GOT3 (cell line): ENCODE data around the gene PFAS.
"Not testable (repeated sequence)": the region's sequence is repeated elsewhere in the genome, so short reads cannot be mapped to it uniquely, and the experiment has no call there.

Experiments
- DNase-seq: peaks from one replicate; lab custom pipeline; 2025; ENCODE audit warnings: mixed read lengths; lab: John Stamatoyannopoulos, UW

Gene PFAS

GRCh38 chr17:8227238-8227581, 21.9 kb upstream of the PFAS start:
- DNase-seq: no peak

DNA sequence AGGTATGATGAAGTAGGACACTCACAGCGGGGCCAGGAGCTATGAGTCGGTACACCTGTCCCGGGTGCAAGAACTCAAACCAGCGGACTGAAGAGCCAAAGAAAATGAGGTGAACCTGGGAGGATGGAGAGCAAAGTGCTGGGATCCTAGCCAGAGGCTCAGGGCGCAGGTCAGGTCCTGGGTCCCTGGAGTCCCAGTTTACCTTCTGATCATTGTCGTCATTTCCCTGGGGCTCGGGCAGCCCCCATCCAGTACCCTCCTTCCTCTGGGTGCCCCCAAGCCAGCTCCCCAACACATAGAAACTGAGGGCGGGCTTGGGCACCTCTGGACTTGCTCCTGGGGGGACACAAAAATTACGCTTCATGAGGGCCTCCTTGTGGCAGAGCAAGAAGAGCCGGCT, 17.4 kb upstream of the PFAS start:
- DNase-seq: no peak

GRCh38 chr17:8234361-8235270, 14.5 kb upstream of the PFAS start:
- DNase-seq: no peak

DNA sequence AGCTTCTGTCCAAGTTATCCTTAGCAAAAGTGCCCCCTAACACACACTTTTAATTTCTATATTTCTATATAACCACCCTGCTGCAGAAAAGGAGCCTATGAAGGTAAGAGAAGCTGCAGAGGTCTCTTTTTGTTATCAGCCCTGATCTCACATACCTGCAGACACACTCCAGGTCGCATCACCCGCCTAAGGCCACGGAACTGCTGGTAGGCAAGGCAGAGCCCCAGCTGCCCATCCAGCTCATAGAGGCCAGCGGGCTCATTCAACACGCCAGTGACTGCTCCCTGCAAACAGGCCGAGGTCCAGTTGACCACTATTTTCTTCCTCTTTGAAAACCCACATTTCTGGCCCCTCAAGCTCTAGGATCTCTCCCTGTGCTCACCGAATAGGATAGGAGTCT, 13.4 kb upstream of the PFAS start:
- no peak for DNase-seq

DNA sequence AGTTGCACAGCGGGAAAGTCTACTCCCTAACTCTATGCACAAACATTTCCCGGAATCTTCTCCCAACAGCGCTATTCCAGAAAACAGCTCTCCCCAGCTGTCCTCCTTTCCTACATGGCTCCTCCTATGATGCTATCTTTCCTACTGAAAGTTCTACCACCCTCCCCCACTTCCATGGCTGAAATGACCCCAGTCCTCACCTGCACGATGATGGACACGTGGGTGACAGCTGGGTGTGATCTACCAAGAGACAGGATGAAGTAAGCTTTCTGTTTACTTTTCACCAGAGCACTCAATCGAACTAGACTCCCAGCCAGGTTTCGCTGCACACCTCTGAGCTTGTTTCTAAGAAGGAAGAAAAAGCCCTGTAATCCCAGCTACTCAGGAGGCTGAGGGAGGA, 11.9 kb upstream of the PFAS start:
- no peak for DNase-seq

GRCh38 chr17:8237886-8238285, 11.2 kb upstream of the PFAS start:
- DNase-seq: no peak

GRCh38 chr17:8243827-8244226, 5.3 kb upstream of the PFAS start:
- DNase-seq: no peak

DNA sequence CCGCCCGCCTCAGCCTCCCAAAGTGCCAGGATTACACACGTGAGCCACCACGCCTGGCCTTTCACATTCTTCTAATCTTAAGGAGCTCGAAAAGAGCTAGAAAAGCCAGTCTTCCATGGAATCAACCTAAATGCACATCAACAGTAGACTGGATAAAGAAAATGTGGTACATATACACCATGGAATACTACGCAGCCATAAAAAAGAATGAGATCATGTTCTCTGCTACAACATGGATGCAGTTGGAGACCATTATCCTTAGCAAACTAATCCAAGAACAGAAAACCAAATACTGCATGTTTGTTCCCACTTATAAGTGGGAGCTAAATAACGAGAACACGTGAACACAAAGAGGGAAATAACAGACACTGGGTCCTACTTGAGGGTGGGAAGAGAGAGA, 4.3 kb upstream of the PFAS start:
- DNase-seq: no peak

DNA sequence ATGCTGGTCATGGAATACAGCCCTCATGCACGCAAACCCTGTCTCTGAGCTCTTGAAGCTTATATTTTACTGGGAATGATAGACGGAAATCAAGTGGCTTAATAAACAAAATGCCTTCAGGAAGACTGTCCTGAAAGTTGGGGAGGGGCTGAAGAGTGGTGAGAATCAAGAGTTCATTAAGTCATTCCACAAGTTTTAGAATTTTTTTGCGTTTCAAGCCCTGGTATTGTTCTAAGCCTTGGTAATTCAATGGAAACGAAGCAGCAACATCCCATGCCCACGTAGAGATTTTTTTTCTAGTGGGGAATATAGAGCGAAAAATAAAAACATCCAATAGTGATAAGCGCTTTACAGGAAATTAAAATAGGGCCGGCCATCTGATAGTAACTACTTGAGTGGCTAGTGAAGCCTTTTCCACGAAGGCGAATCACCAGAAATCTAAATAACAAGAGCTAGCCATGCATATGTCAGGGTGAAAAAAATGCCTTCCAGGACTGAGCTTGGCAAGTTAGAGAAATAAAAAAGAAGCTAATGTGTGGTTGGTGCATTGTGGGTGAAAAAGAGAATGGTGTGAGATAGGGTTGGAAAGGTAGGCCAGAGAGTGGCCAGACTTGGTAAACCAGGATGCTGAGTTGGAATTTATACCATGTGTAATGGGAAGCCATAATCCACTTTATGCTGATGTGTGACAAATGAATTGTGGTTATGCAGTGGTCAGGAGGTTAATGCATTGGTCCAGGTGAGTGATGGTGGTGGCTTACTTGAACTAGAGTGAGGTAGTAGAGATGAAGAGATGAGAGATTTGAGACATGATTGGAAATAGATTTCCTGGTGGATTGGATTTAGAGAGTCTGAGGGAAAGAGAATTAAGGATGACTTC, 772 bp downstream of the PFAS start:
- no peak for DNase-seq

DNA sequence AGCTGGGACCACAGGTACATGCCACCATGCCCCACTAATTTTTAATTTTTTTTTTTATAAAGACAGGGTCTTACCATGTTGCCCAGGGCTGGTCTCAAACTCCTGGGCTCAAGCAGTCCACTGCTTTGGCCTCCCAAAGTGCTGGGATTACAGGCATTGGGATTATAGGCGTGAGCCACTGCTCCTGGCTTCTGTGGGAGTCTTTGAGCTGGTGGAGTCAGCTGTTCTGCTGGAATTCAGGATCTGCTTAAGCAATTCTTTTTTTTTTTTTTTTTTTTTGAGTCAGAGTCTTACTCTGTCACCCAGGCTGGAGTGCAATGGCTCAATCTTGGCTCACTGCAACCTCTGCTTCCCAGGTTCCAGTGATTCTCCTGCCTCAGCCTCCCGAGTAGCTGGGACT, 2.3 kb downstream of the PFAS start:
- not testable (repeated sequence) for DNase-seq

DNA sequence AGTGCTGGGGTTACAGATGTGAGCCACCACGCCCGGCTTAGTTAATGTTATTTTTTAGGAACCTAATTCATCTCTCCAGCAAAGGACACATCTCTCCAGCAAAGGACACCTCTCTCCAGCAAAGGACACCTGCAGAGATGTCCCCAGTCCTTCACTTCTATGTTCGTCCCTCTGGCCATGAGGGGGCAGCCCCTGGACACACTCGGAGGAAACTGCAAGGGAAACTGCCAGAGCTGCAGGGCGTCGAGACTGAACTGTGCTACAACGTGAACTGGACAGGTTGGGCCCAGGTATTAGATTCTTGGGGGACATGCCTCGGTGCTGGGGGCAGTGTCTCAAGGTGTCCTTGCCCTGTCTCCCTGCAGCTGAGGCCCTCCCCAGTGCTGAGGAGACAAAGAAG, 4.7 kb downstream of the PFAS start:
- DNase-seq: no peak

DNA sequence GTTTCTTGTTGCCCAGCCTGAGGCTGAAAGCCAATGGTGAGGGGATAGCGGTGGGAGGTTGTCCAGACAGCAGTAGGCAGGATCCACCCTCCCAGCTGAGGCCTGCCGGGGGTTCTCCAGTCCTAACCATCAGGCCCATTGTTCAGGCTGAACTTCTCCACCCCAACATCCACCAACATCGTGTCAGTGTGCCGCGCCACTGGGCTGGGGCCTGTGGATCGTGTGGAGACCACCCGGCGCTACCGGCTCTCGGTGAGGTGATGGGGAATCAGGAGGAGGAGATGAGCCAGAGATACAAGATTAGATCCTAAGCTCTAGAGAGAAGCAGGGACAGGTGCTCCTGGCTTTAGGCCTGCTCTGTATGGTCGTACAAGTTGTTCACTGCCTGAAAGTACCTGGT, 5.8 kb downstream of the PFAS start:
- DNase-seq: no peak

DNA sequence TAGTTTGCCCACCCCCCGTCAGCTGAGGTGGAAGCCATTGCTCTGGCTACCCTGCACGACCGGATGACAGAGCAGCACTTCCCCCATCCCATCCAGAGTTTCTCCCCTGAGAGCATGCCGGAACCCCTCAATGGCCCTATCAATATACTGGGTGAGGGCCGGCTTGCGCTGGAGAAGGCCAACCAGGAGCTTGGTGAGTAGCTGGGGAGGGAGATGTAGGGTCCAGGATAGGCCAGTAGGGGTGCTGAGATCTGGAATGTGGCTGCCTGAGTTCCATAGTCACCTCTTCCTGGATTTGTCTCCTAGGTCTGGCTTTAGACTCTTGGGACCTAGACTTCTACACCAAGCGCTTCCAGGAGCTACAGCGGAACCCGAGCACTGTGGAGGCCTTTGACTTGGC, 6.4 kb downstream of the PFAS start:
- no peak for DNase-seq

- no peak for DNase-seq
Measured at GRCh38 chr17:8256291-8256690, 7.2 kb downstream of the PFAS start.

DNA sequence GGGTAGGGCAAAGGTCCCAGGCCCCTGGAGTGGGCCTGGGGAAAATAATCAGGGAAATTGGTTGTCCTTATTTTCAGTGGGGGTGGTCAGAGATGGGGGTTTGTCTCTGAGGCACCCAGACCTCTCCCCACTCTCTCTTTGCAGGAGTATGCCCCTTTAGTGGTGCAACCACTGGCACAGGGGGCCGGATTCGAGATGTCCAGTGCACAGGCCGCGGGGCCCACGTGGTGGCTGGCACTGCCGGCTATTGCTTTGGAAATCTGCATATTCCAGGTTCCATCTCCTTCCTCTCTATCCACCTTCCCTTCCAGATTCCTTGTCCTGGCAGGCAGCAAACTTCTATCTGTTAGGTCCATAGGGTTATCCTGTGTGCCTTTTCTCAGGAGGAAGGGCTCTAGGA, 7.6 kb downstream of the PFAS start:
- DNase-seq: no peak

DNA sequence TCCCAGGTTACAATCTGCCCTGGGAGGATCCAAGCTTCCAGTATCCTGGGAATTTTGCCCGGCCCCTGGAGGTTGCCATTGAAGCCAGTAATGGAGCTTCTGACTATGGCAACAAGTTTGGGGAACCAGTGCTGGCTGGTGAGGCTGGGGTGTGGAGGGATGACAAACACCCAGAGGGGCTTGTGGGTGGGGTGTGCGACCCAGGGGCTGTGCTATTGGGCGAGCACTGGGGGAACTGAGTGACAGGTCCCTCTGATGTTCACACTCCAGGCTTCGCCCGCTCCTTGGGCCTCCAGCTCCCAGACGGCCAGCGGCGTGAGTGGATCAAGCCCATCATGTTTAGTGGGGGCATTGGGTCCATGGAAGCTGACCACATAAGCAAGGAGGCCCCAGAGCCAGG, 8.7 kb downstream of the PFAS start:
- DNase-seq: no peak

- DNase-seq: no peak
Measured at GRCh38 chr17:8264320-8264719, 15.2 kb downstream of the PFAS start.

DNA sequence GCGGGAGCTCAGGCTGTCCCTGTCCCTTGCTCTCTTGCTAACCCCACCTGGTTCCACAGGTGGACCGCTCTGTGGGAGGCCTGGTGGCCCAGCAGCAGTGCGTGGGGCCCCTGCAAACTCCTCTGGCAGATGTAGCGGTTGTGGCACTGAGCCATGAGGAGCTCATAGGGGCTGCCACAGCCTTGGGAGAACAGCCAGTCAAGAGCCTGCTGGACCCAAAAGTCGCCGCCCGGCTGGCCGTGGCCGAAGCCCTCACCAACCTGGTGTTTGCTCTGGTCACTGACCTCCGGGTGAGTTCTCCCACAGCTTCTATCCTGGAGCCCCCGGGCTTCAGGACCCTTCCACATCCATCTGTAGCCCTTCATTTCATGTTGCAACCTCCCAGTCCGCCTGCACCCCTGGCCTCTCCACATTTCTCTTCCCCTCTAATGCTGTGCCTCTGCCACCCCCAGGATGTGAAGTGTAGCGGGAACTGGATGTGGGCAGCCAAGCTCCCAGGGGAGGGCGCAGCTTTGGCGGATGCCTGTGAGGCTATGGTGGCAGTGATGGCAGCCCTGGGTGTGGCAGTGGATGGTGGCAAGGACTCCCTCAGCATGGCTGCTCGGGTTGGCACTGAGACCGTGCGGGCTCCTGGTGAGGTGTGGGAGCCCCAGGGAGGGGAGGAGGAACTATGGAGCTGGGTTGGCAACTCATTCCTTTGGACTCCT, 15.9 kb downstream of the PFAS start:
- no peak for DNase-seq

GRCh38 chr17:8266648-8267479, 17.8 kb downstream of the PFAS start:
- DNase-seq: no peak

- no peak for DNase-seq
Measured at GRCh38 chr17:8267480-8268147, 18.5 kb downstream of the PFAS start.
